HG03097 (cell line): Measurements from ENCODE around the gene GTPBP2.
"Not testable (repeated sequence)": the region's sequence is repeated elsewhere in the genome, so short reads cannot be mapped to it uniquely, and the experiment has no call there.

ENCODE experiments used
- ATAC-seq: cut with Tn5 transposase; IDR thresholded peaks from one replicate; pipeline ENCODE4 v1.9.1; 2021; ENCODE audit not compliant: unreplicated experiment, low FRiP score

Gene GTPBP2

GRCh38 chr6:43658161-43658560 lies 29.1 kb upstream of the GTPBP2 start:
- ATAC-seq = no peak

- ATAC-seq = no peak
Measured at GRCh38 chr6:43657221-43657802, 28.2 kb upstream of the GTPBP2 start.

GRCh38 chr6:43652822-43653221 lies 23.8 kb upstream of the GTPBP2 start:
- ATAC-seq = not testable (repeated sequence)

- ATAC-seq = no peak
Measured at GRCh38 chr6:43648248-43648647, 19.2 kb upstream of the GTPBP2 start.

- no peak for ATAC-seq
Measured at GRCh38 chr6:43647613-43648012, 18.5 kb upstream of the GTPBP2 start.

GRCh38 chr6:43645613-43645964 lies 16.5 kb upstream of the GTPBP2 start:
- ATAC-seq = no peak

GRCh38 chr6:43644940-43645612 lies 16.0 kb upstream of the GTPBP2 start, which contains the start of gene RSPH9:
Gene RSPH9 (plus strand): TSS chr6:43645036. CDS start chr6:43645099, 63 bp downstream.
- ATAC-seq = no peak

GRCh38 chr6:43639984-43640800 lies 11.1 kb upstream of the GTPBP2 start:
- ATAC-seq = no peak

GRCh38 chr6:43636308-43636659 lies 7.2 kb upstream of the GTPBP2 start:
- peak; percentile 11 for ATAC-seq

GRCh38 chr6:43635387-43636307 lies 6.6 kb upstream of the GTPBP2 start, which contains the start of gene MAD2L1BP:
Gene MAD2L1BP (plus strand): TSS chr6:43635840. CDS start chr6:43635876, 36 bp downstream.
- peak; percentile 65 for ATAC-seq

- ATAC-seq = no peak
Measured at GRCh38 chr6:43634702-43635303, 5.7 kb upstream of the GTPBP2 start.

- not testable (repeated sequence) for ATAC-seq
Measured at GRCh38 chr6:43633002-43633401, 3.9 kb upstream of the GTPBP2 start.

- ATAC-seq = no peak
Measured at GRCh38 chr6:43630980-43631619, 2.0 kb upstream of the GTPBP2 start.

- ATAC-seq = peak; percentile 63
Measured at GRCh38 chr6:43629505-43630300, 639 bp upstream of the GTPBP2 start.

- ATAC-seq = no peak
Measured at GRCh38 chr6:43628393-43629103, 516 bp downstream of the GTPBP2 start.

GRCh38 chr6:43627008-43627825 lies 1.8 kb downstream of the GTPBP2 start:
- no peak for ATAC-seq

- ATAC-seq = no peak
Measured at GRCh38 chr6:43625393-43625992, 3.6 kb downstream of the GTPBP2 start.
